Duodenal mucosa (tissue), 2 donors: Measurements from ENCODE around the gene TRPM6.
"Not testable (repeated sequence)": the region's sequence is repeated elsewhere in the genome, so short reads cannot be mapped to it uniquely, and the experiment has no call there.

Source experiments
- H3K27ac ChIP-seq: one replicate; pipeline ENCODE4 v1.7.0; 2013; ENCODE audit warnings: low read depth, low read length
- H3K27me3 ChIP-seq, 2 donors: one replicate each; pipeline ENCODE4 v1.7.0; 2013; ENCODE audit warnings: low read length in 2 of 2, control low read depth in 1 of 2; ENCODE audit not compliant: insufficient read depth in 2 of 2, control insufficient read depth in 1 of 2
- H3K36me3 ChIP-seq, 2 donors: one replicate each; pipeline ENCODE4 v1.7.0; 2013; ENCODE audit warnings: low read length in 2 of 2, control low read depth in 1 of 2; ENCODE audit not compliant: insufficient read depth in 2 of 2, control insufficient read depth in 1 of 2
- H3K4me1 ChIP-seq, 2 donors: one replicate each; pipeline ENCODE4 v1.7.0; 2013; ENCODE audit warnings: low read length in 2 of 2, control low read depth in 1 of 2; ENCODE audit not compliant: insufficient read depth in 2 of 2, control insufficient read depth in 1 of 2
- H3K4me3 ChIP-seq, 2 donors: one replicate each; pipeline ENCODE4 v1.7.0; 2013; ENCODE audit warnings: low read length in 2 of 2, low read depth in 1 of 2
- H3K9ac ChIP-seq, 2 donors: one replicate each; pipeline ENCODE4 v1.7.0; 2013; ENCODE audit warnings: low read length in 2 of 2, low read depth in 1 of 2
- H3K9me3 ChIP-seq, 2 donors: one replicate each; pipeline ENCODE4 v1.7.0; 2013; ENCODE audit warnings: low read length in 2 of 2, control low read depth in 1 of 2; ENCODE audit not compliant: control insufficient read depth in 1 of 2

Gene TRPM6

GRCh38 chr9:74887981-74888370 lies 255 bp upstream of the TRPM6 start:
- peak overlapping the region; percentile 15 to 37 for H3K9ac ChIP-seq
- H3K4me1 ChIP-seq = peaks cover 7% of the 10 kb centered on the region in 2 donors
- peak overlapping the region; percentile 67 to 75 for H3K4me3 ChIP-seq
- no peaks in the 10 kb centered on the region for H3K36me3 ChIP-seq
- H3K27me3 ChIP-seq = peaks cover 0 to 3% of the 10 kb centered on the region in 2 donors
- no peak overlapping the region for H3K27ac ChIP-seq
- H3K9me3 ChIP-seq = no peaks in the 10 kb centered on the region

GRCh38 chr9:74876382-74876949 lies 11.3 kb downstream of the TRPM6 start:
- Histone ChIP-seq H3K9me3 (peaks cover 3 to 17% of the 10 kb centered on the region in 2 donors), H3K27ac (no peak overlapping the region), H3K4me3 (no peak overlapping the region), H3K4me1 (no peaks in the 10 kb centered on the region), H3K27me3 (no peaks in the 10 kb centered on the region), H3K36me3 (no peaks in the 10 kb centered on the region), H3K9ac (no peak overlapping the region)

DNA sequence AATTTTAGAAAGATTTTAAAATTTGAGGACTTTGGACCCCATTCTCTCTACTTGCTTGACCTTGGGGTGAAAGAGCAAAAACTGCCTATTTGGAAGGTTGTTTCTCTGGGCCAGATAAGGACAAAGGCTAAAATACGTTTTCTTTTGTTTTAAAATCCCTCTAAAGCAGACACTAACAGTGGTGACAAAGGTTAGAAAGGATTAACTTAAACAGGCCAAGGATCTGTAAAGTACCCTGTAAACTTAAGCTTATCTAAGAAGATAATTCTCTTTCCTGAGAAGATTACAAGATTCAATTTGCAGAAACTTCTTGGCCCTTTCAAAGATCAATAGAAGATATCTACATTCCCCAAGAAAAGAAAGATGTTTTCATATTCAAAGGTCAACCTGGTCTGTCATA lies 12.1 kb downstream of the TRPM6 start:
- Histone ChIP-seq H3K9ac (no peak overlapping the region), H3K4me1 (no peaks in the 10 kb centered on the region)

DNA sequence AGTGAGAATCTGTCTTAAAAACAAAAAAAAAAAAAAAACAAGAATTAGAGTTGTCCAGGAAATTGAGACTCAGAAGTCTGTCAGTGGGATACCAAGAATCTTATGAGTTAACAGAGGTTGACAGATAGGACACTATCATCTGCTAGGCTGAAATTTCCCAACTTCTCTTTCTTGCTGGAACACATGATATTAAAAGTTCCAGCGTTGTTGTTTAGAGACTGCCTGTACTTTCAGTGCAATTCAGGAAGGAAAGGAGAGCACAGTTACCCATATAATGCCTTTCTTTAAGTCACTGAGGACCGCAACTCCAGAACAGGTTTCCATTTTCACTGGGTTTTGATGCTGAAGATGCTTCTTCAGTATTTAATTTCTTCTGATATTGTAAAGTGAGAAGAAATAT lies 13.5 kb downstream of the TRPM6 start:
- no peak overlapping the region for H3K4me3 ChIP-seq
- H3K36me3 ChIP-seq = no peaks in the 10 kb centered on the region
- H3K27ac ChIP-seq = no peak overlapping the region
- H3K4me1 ChIP-seq = no peaks in the 10 kb centered on the region
- H3K27me3 ChIP-seq = no peaks in the 10 kb centered on the region
- no peak overlapping the region for H3K9ac ChIP-seq
- H3K9me3 ChIP-seq = peaks cover 0 to 5% of the 10 kb centered on the region in 2 donors

More for the DNA sequence above, 12.1 kb downstream of the TRPM6 start:
- no peaks in the 10 kb centered on the region for H3K36me3 ChIP-seq
- no peaks in the 10 kb centered on the region for H3K27me3 ChIP-seq
- no peak overlapping the region for H3K27ac ChIP-seq
- H3K4me3 ChIP-seq = no peak overlapping the region
- peaks cover 3 to 17% of the 10 kb centered on the region in 2 donors for H3K9me3 ChIP-seq

- no peaks in the 10 kb centered on the region for H3K9me3 ChIP-seq
- H3K9ac ChIP-seq = no peak overlapping the region
- no peak overlapping the region for H3K27ac ChIP-seq
- no peaks in the 10 kb centered on the region for H3K27me3 ChIP-seq
- H3K4me1 ChIP-seq = no peaks in the 10 kb centered on the region
- H3K36me3 ChIP-seq = no peaks in the 10 kb centered on the region
- no peak overlapping the region for H3K4me3 ChIP-seq
Observed at GRCh38 chr9:74872619-74873233, 15.0 kb downstream of the TRPM6 start.

- Histone ChIP-seq H3K4me3 (no peak overlapping the region), H3K27ac (no peak overlapping the region), H3K27me3 (no peaks in the 10 kb centered on the region), H3K36me3 (no peaks in the 10 kb centered on the region), H3K9me3 (no peaks in the 10 kb centered on the region), H3K9ac (no peak overlapping the region), H3K4me1 (peaks cover 0 to 6% of the 10 kb centered on the region in 2 donors)
Observed at GRCh38 chr9:74867483-74867882, 20.2 kb downstream of the TRPM6 start.

DNA sequence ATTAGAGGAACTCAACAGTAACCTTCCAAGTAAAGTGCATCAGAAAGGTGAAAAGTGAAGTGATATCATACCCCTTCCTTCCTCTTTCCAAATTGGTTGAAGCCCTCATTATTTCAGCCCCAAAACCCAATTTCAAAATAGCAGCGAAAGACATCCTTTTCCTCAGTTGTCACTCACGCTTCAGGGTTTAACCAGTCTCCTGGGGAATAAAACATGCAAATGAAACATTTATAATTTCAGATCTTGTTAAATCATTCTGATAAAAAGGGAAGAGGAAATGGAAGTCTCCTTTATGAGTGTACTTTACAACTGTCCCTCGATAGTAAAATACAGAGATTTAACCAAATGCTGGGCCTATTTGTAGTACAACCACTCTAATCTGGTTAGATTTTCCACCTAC lies 22.5 kb downstream of the TRPM6 start:
- Histone ChIP-seq H3K36me3 (no peaks in the 10 kb centered on the region), H3K27me3 (no peaks in the 10 kb centered on the region)

DNA sequence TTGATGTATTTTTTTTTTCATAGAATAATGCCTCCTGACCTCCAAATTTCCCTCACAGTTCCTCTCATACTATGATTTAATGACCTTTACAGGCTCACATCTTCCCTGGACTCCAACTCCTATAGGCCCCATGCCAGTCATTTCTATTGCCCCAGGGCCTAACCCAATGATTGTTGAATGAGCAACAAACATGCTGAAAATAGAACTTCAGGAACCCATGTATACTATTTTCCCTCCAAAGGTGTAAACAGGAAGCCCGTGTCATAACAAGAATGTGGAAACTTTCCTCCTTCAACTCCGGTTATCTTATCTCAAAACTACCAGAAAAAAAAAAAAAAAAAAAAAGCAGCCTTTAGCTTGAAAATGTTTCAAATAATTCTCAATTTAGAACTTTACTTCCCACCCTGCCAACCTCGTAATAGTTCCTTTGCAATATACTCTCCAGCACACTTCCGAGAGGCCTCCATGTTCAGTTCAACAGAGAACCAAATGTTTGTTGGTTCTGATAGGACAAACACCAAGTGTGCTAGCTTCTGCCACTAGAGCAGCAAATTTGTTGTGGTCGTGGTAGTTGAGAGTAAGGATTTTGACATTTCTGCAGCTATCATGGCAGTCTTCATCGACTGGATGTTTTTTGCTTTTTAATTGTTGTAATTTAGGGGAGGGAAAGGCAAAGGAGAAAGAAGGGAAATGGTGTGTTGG lies 25.8 kb downstream of the TRPM6 start:
- Histone ChIP-seq H3K4me1 (peaks cover 9 to 31% of the 10 kb centered on the region in 2 donors), H3K27ac (no peak overlapping the region), H3K9me3 (no peaks in the 10 kb centered on the region), H3K36me3 (no peaks in the 10 kb centered on the region), H3K27me3 (no peaks in the 10 kb centered on the region), H3K4me3 (no peak overlapping the region), H3K9ac (no peak overlapping the region)

More for the DNA sequence above, 22.5 kb downstream of the TRPM6 start:
- Histone ChIP-seq H3K4me1 (peaks cover 9 to 22% of the 10 kb centered on the region in 2 donors), H3K9me3 (no peaks in the 10 kb centered on the region), H3K4me3 (no peak overlapping the region), H3K9ac (no peak overlapping the region), H3K27ac (no peak overlapping the region)

GRCh38 chr9:74861071-74861470 lies 26.6 kb downstream of the TRPM6 start:
- no peak overlapping the region for H3K4me3 ChIP-seq
- no peak overlapping the region for H3K27ac ChIP-seq
- no peaks in the 10 kb centered on the region for H3K36me3 ChIP-seq

GRCh38 chr9:74860247-74860646 lies 27.5 kb downstream of the TRPM6 start:
- not testable (repeated sequence) for H3K9me3 ChIP-seq, H3K27me3 ChIP-seq, H3K9ac ChIP-seq, H3K4me3 ChIP-seq, H3K27ac ChIP-seq, H3K36me3 ChIP-seq
- H3K4me1 ChIP-seq = peaks cover 9 to 32% of the 10 kb centered on the region in 2 donors

More at GRCh38 chr9:74861071-74861470, 26.6 kb downstream of the TRPM6 start:
- Histone ChIP-seq H3K27me3 (no peaks in the 10 kb centered on the region), H3K9ac (no peak overlapping the region), H3K4me1 (peaks cover 9 to 36% of the 10 kb centered on the region in 2 donors), H3K9me3 (no peaks in the 10 kb centered on the region)
